Measurements from ENCODE around the gene SLC26A9.

DNA sequence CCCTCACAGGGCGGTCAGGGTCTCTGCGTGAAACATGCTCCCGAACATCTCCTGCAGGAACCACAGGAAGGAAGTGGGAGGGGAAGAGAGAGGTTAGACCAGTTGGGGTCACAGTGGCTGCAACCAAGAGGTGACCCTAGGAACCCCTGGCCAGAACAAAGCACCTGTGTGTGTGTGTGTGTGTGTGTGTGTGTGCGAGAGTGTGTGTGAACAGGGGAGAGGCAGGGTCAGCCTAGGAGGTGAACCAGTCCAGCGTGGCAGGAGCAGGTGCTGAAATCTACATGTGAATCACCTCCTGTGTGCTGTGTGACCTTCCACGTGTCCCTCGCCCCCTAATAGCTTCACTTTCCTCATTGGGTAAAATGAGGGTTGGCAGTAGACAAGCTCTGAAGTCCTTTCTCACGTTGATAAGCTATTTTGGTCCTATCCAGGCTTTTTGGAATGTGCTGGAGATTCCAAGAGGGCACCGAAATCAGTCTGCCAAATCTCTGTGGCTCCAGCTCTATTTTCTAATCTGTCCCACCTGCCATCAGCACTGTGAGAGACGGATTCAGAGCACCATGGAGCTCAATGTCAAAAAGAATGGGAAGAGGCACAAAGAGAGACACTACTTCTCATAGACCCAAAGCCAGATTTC, 27.8 kb downstream of the SLC26A9 start:
- TF ChIP-seq, protein P1, sequence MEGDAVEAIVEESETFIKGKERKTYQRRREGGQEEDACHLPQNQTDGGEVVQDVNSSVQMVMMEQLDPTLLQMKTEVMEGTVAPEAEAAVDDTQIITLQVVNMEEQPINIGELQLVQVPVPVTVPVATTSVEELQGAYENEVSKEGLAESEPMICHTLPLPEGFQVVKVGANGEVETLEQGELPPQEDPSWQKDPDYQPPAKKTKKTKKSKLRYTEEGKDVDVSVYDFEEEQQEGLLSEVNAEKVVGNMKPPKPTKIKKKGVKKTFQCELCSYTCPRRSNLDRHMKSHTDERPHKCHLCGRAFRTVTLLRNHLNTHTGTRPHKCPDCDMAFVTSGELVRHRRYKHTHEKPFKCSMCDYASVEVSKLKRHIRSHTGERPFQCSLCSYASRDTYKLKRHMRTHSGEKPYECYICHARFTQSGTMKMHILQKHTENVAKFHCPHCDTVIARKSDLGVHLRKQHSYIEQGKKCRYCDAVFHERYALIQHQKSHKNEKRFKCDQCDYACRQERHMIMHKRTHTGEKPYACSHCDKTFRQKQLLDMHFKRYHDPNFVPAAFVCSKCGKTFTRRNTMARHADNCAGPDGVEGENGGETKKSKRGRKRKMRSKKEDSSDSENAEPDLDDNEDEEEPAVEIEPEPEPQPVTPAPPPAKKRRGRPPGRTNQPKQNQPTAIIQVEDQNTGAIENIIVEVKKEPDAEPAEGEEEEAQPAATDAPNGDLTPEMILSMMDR (conservative IDR thresholded peaks at IDR 0.05 in 1 of 2, IDR thresholded peaks at IDR 0.05 in 1 of 2; ENCODE audit: low read depth in 1 of 2, low read length in 2 of 2): no peak
- no peak for TF ChIP-seq EZH2 (IDR thresholded peaks at IDR 0.05; ENCODE audit: low read length, missing control alignments)
